Measurements from ENCODE around the gene OSBPL5.

The OSBPL5 gene

GRCh38 chr11:3160252-3161031 lies 4.7 kb downstream of the OSBPL5 start (continued):
- TF ChIP-seq ZSCAN18 (tag by site-specific recombination; IDR thresholded peaks at IDR 0.05), result no peak
- TF ChIP-seq ZNF48 (tag by site-specific recombination; IDR thresholded peaks at IDR 0.05), result no peak
- TF ChIP-seq ZNF776 (tag by site-specific recombination; IDR thresholded peaks at IDR 0.05; ENCODE audit: borderline replicate concordance), result no peak
- TF ChIP-seq ZNF169 (tag by site-specific recombination; IDR thresholded peaks at IDR 0.05), result no peak
- TF ChIP-seq ZNF558 (tag by site-specific recombination; IDR thresholded peaks at IDR 0.05), result no peak
- TF ChIP-seq MEIS1 (CRISPR knock-in tag; IDR thresholded peaks at IDR 0.05; ENCODE audit: borderline replicate concordance), result no peak
- no peak for TF ChIP-seq REST (tag by site-specific recombination; IDR thresholded peaks at IDR 0.05)
- peak; percentile 30 for TF ChIP-seq EGR2 (tag by site-specific recombination; IDR thresholded peaks at IDR 0.05; ENCODE audit: low read depth)
- TF ChIP-seq ZNF624 (tag by site-specific recombination; IDR thresholded peaks at IDR 0.05), result no peak
- TF ChIP-seq ZNF548 (tag by site-specific recombination; IDR thresholded peaks at IDR 0.05), result no peak
- no peak for TF ChIP-seq ZBTB1 (tag by site-specific recombination; IDR thresholded peaks at IDR 0.05)
- 0 out of 2 replicates have a peak, but pooled peaks have one; percentile 13 for TF ChIP-seq KLF7 (tag by site-specific recombination; IDR thresholded peaks at IDR 0.05; ENCODE audit: borderline replicate concordance)
- no peak for TF ChIP-seq ZNF664 (tag by site-specific recombination; IDR thresholded peaks at IDR 0.05)
- no peak for TF ChIP-seq ZNF140 (tag by site-specific recombination; IDR thresholded peaks at IDR 0.05)
- no peak for TF ChIP-seq ZNF24 (tag by site-specific recombination; IDR thresholded peaks at IDR 0.05)
- no peak for TF ChIP-seq ZNF350 (tag by site-specific recombination; IDR thresholded peaks at IDR 0.05)
- TF ChIP-seq SP2 (tag by site-specific recombination; IDR thresholded peaks at IDR 0.05), result peak; percentile 35; the same call in 1 of the 2 replicates
- TF ChIP-seq ZNF530 (tag by site-specific recombination; IDR thresholded peaks at IDR 0.05; ENCODE audit: low read depth), result no peak
- no peak for TF ChIP-seq ZBTB17 (tag by site-specific recombination; IDR thresholded peaks at IDR 0.05)
- TF ChIP-seq ZNF561 (tag by site-specific recombination; IDR thresholded peaks at IDR 0.05; ENCODE audit: borderline replicate concordance), result peak; percentile 59; the same call in 1 of the 2 replicates
- TF ChIP-seq SCRT2 (tag by site-specific recombination; IDR thresholded peaks at IDR 0.05), result no peak
- no peak; the same call in 1 of the 2 replicates for TF ChIP-seq PBX3 (CRISPR knock-in tag; IDR thresholded peaks at IDR 0.05)
- peak; percentile 100 for TF ChIP-seq ZFP69B (tag by site-specific recombination; IDR thresholded peaks at IDR 0.05)
- TF ChIP-seq ZNF785 (tag by site-specific recombination; IDR thresholded peaks at IDR 0.05), result no peak
- no peak for TF ChIP-seq ZNF623 (tag by site-specific recombination; IDR thresholded peaks at IDR 0.05)
- peak; percentile 28; the same call in 1 of the 2 replicates for TF ChIP-seq KLF16 (tag by site-specific recombination; IDR thresholded peaks at IDR 0.05)
- no peak for TF ChIP-seq HIC1 (tag by site-specific recombination; IDR thresholded peaks at IDR 0.05)
- no peak for TF ChIP-seq ZNF132 (tag by site-specific recombination; IDR thresholded peaks at IDR 0.05; ENCODE audit: borderline replicate concordance)
- no peak; the same call in 1 of the 2 replicates for TF ChIP-seq HOXC10 (CRISPR knock-in tag; IDR thresholded peaks at IDR 0.05)
- TF ChIP-seq ZNF843 (tag by site-specific recombination; IDR thresholded peaks at IDR 0.05), result no peak
- peak; percentile 42; the same call in 1 of the 2 replicates for TF ChIP-seq PATZ1 (tag by site-specific recombination; IDR thresholded peaks at IDR 0.05)

All from HEK293 (cell line).